ENCODE measurements around the gene HSDL2.

DNA sequence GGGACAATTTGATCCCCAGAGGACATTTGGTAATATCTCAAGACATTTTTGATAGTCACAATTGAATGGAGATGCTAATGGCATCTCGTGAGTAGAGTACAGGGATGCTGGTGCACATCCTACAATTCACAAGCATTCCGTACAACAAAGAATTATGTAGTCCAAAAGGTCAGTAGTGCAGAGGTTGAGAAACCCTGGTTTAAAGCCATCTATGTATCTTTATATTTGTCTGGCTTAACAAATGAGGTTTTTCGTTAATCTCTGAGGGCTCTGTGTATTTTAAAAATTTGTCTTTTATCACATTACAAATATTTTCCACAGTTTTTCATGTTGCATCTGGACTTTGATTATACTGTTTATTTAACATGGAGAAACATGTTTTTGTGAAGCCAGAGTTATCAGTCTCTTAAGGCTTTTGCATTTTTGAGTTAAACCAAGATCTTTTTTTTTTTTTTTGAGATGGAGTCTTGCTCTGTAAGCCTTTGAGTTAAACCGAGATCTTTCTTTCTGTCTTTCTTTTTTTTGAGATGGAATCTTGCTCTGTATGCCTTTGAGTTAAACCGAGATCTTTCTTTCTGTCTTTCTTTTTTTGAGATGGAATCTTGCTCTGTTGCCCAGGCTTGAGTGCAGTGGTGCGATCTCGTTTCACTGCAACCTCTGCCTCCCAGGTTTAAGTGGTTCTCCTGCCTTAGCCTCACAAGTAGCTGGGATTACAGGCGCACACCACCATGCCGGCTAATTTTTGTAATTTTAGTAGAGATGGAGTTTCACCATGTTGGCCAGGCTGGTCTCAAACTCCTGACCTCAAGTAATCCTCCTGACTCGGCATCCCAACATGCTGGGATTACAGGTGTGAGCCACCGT, 2.8 kb downstream of the HSDL2 start:
- TF ChIP-seq, protein P1, sequence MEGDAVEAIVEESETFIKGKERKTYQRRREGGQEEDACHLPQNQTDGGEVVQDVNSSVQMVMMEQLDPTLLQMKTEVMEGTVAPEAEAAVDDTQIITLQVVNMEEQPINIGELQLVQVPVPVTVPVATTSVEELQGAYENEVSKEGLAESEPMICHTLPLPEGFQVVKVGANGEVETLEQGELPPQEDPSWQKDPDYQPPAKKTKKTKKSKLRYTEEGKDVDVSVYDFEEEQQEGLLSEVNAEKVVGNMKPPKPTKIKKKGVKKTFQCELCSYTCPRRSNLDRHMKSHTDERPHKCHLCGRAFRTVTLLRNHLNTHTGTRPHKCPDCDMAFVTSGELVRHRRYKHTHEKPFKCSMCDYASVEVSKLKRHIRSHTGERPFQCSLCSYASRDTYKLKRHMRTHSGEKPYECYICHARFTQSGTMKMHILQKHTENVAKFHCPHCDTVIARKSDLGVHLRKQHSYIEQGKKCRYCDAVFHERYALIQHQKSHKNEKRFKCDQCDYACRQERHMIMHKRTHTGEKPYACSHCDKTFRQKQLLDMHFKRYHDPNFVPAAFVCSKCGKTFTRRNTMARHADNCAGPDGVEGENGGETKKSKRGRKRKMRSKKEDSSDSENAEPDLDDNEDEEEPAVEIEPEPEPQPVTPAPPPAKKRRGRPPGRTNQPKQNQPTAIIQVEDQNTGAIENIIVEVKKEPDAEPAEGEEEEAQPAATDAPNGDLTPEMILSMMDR (conservative IDR thresholded peaks at IDR 0.05 in 1 of 2, IDR thresholded peaks at IDR 0.05 in 1 of 2; ENCODE audit: low read depth in 1 of 2, low read length in 2 of 2): no peak
- no peak for TF ChIP-seq EZH2 (IDR thresholded peaks at IDR 0.05; ENCODE audit: low read length, missing control alignments)

Data from fibroblast of lung (primary cell).